DMS 273 treated with DMSO at 0.1 percent for 48 hours (cell line): Measurements from ENCODE around the gene SLC25A10.
"Not testable (repeated sequence)": the region's sequence is repeated elsewhere in the genome, so short reads cannot be mapped to it uniquely, and the experiment has no call there.

Source experiments
- DNase-seq: peaks from one replicate; lab custom pipeline; 2025; lab: John Stamatoyannopoulos, UW

SLC25A10 gene

GRCh38 chr17:81722184-81723120, 10.4 kb downstream of the SLC25A10 start:
- no peak for DNase-seq

- DNase-seq: no peak
Measured at GRCh38 chr17:81723651-81724209, 11.6 kb downstream of the SLC25A10 start.

GRCh38 chr17:81725439-81725838, 13.4 kb downstream of the SLC25A10 start:
- DNase-seq: no peak

GRCh38 chr17:81726004-81726403, 13.9 kb downstream of the SLC25A10 start:
- DNase-seq: no peak

GRCh38 chr17:81727324-81728031, 15.4 kb downstream of the SLC25A10 start:
- DNase-seq: no peak

- no peak for DNase-seq
Measured at GRCh38 chr17:81733507-81734404, 21.7 kb downstream of the SLC25A10 start.

GRCh38 chr17:81734405-81735263, 22.6 kb downstream of the SLC25A10 start:
- DNase-seq: no peak

- DNase-seq: peak; percentile 30
Measured at GRCh38 chr17:81735264-81736102, 23.4 kb downstream of the SLC25A10 start.

- no peak for DNase-seq
Measured at GRCh38 chr17:81737947-81738800, 26.1 kb downstream of the SLC25A10 start.

- DNase-seq: no peak
Measured at GRCh38 chr17:81738801-81739393, 26.8 kb downstream of the SLC25A10 start.

- DNase-seq: not testable (repeated sequence)
Measured at GRCh38 chr17:81739593-81739992, 27.5 kb downstream of the SLC25A10 start.

- no peak for DNase-seq
Measured at GRCh38 chr17:81740395-81740961, 28.4 kb downstream of the SLC25A10 start.

- DNase-seq: no peak
Measured at GRCh38 chr17:81741049-81741593, 29.0 kb downstream of the SLC25A10 start.

GRCh38 chr17:81741594-81742452, 29.7 kb downstream of the SLC25A10 start:
- DNase-seq: no peak
